Measurements from ENCODE around the gene MMP2. TPM values are rescaled to one million over a fixed set of nuclear protein-coding genes. Genes with fewer than 3 reads are reported as not detected.

The MMP2 gene
- total and polyA plus RNA-seq, 2 of the 13 experiments (the other 11 are each of a cell fraction or from before 2014, with no cell fraction given) = 0.31 to 1.3 TPM

- TF ChIP-seq ZNF850 (CRISPR knock-in tag; conservative IDR thresholded peaks at IDR 0.05) = no peak
- no peak for TF ChIP-seq ZBTB42 (CRISPR knock-in tag; IDR thresholded peaks at IDR 0.05)
- TF ChIP-seq ZNF30 (CRISPR knock-in tag; IDR thresholded peaks at IDR 0.05) = no peak
- no peak for TF ChIP-seq LRRFIP1 (CRISPR knock-in tag; conservative IDR thresholded peaks at IDR 0.05)
- TF ChIP-seq EZH2 (conservative IDR thresholded peaks at IDR 0.05; ENCODE audit: low read depth, low read length) = no peak
- TF ChIP-seq KAT2B (IDR thresholded peaks at IDR 0.05; ENCODE audit: borderline replicate concordance, low read depth, low read length) = no peak
- no peak for TF ChIP-seq POLR2AphosphoS5 (IDR thresholded peaks at IDR 0.05; ENCODE audit: low read depth, low read length)
- TF ChIP-seq HNF1B (CRISPR knock-in tag; IDR thresholded peaks at IDR 0.05) = no peak
- no peak for TF ChIP-seq IKZF4 (CRISPR knock-in tag; IDR thresholded peaks at IDR 0.05; ENCODE audit: borderline replicate concordance, low read depth, not compliant biosample characterization)
- no peak for TF ChIP-seq HNRNPL (IDR thresholded peaks at IDR 0.05; ENCODE audit: low read depth, low read length)
- TF ChIP-seq PLRG1 (conservative IDR thresholded peaks at IDR 0.05) = no peak
- no peak for TF ChIP-seq TFAP4 (IDR thresholded peaks at IDR 0.05; ENCODE audit: borderline replicate concordance, low read depth)
- no peak for TF ChIP-seq ZNF879 (CRISPR knock-in tag; IDR thresholded peaks at IDR 0.05)
These were observed 45.0 kb upstream of the MMP2 start (continued) for GRCh38 chr16:55434000-55434399.

All from HepG2 (cell line).